NK-92 treated with Interleukin-12 subunit alpha and Interleukin-12 subunit beta, amount 100 ng/mL, for 24 hours (cell line): Measurements from ENCODE around the gene HSPBP1.
"Not testable (repeated sequence)": the region's sequence is repeated elsewhere in the genome, so short reads cannot be mapped to it uniquely, and the experiment has no call there.

Experiments used
- DNase-seq: peaks from one replicate; lab custom pipeline; 2025; lab: John Stamatoyannopoulos, UW

Gene HSPBP1

DNA sequence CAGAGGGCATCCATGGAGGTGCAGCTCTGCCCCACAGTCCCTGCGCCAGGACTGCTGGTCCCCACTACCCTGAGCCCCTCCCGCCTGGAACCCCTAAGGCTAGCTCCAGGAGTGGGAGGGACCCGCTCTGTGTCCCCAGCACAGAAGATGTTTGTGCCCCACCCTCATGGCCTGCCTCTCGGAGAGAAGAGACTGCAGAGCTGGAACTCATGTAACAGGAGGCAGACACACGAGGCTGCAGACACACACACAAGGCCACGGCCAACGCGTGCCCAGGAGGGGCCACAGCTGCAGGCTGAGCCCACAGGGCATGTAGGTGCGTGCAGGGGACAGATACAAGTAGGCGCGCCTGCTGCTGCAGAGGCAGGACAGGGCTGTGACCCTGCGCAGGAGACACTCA lies 40.9 kb downstream of the HSPBP1 start:
- DNase-seq, result no peak

DNA sequence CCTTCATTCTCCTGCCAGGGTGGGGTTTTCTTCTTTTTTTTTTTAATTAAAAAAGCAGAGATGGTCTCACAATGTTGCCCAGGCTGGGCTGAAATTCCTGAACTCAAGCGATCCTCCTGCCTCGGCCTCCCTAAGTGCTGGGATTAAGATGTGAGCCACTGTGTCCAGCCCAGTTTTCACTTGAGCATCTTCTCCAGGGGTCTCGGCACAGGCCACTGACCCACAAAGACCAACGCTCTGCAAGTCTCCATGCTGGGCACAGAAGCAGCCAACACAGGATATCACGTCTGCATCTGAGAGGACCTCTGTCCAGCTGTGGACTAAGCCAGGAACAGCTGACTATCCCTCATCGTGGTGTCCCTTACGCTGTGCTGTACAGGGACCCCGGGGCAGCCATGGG lies 41.9 kb downstream of the HSPBP1 start:
- no peak for DNase-seq

DNA sequence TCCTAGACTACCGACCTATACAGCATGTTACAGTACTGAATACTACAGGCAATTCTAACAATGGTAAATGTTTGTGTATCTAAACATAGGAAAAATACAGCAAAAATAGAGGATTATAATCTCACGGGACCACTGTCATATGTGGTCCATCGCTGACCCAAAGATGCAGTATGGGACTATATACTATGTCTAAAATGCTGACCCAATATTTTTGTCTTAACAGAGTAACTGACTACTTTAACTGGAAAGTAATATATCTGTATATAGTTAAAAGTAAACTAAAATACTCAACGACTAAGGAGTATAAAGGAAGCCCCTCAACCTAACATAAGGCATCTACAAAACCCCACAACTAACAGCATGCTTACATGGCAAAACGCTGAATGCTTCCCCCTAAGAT lies 46.9 kb downstream of the HSPBP1 start:
- DNase-seq, result no peak

DNA sequence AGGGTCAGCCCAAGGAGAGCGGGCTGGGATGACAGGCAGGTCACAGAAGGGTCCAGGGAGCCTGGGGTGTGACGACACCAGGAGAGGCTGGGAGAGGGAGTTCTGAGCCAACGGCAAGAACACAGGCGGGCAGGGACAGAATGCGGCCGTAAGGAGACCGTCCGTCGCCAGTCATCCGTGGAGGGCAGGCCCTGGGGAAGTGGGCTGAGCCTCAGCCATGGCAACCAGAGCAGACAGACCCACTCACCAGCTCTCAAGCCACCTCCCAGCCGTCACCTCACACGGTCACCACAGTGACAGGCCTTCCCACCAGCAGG lies 47.7 kb downstream of the HSPBP1 start:
- DNase-seq, result no peak

DNA sequence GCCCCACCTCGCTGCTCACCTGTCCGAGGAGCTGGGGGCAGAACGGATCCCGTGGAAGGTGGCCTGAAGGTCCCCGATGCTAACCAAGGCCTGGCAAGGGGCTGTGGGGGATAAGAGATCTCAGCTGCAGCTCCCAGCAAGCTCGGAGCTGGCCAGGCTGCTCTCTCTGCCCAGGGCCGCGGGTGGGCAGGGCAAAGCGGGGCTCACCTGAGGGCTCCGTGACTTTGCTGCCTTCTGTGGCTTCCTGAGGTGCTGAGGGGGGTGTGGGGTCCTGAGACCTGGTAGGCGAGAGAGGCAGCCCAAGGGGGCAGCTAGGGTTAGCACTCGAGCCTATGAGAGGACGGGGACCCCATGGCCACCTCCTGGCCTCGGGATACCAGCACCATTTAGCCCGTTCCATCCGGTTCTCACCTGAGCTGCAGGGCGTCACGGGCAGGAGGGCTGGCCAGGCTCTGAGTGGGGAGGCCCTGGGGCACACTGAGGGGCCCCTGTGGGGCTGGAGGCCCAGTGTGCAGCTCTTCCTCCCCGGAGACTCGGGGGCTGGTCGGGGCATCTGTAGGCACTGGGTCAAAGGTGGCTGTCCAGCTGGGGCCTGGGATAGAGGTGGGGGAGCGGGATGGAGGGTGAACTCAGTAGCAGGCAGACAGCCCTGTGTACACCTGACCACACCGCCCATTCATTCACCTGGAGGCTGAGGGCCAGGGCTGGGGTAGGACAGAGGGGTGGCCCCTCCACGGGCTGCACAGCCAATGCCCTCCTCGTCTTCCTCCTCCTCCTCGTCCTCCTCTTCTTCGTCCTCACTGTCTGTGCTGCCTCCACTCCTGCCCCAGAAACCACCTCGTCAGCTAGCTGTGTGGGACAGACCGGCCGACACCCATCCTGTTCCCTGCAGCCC lies 48.3 kb downstream of the HSPBP1 start:
- DNase-seq, result no peak

DNA sequence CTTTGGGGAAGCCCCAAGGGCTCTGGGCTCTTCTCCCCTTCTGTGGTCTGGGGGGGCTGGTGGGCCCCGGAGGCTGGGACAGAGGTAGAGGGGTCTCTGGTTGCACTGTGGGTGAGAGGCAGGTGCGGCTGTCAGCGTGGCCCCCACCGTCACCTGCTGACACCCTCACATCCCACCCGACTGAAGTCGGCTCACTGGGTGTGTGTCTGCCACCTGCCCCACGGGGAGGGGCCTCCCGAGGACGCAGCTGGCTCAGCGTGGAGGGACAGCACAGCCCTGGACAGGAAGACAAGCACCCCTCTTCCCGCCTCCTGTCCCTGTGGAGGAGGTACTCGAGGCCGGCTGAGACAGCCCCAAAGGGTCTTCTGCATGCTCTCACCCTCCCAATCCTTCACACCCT lies 49.1 kb downstream of the HSPBP1 start:
- no peak for DNase-seq

DNA sequence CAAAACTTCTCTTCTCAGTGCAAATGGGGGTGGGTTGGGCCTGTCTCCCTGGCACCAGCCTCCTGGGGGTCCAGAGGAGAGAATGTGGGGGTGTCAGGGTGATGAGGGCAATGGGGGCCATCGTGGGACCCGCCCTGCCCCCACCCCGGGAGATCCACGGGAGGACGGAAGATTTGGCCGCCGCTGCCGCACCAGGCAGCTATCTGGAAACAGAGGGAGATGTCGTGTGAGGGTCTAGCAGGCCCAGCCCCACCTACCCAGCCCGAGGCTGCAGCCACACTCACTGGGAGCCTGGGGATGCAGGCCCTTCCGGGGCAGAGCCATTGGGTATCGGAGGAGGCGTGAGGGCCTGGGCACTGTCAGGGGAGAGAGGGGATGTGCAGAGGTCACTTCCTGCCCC lies 49.6 kb downstream of the HSPBP1 start:
- DNase-seq, result no peak

DNA sequence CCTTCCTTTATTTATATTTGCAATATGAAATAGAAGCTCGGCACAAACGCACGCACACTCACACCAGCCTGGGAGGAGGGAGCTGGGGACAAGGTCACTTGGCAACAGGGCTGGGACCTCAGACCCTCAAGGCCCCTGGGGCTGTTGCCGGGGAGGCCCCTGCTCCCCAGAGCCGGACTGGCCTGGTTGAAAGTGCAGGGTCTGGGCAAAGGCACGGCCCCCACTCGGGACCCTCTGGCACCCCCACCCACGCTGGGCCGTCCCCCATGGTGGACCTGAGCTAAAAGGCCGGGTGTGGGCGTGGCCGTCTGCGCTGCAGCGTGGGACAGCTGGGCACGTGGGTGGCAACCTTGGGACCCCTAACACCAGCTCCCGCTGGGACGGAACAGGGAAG lies 50.1 kb downstream of the HSPBP1 start:
- no peak for DNase-seq

DNA sequence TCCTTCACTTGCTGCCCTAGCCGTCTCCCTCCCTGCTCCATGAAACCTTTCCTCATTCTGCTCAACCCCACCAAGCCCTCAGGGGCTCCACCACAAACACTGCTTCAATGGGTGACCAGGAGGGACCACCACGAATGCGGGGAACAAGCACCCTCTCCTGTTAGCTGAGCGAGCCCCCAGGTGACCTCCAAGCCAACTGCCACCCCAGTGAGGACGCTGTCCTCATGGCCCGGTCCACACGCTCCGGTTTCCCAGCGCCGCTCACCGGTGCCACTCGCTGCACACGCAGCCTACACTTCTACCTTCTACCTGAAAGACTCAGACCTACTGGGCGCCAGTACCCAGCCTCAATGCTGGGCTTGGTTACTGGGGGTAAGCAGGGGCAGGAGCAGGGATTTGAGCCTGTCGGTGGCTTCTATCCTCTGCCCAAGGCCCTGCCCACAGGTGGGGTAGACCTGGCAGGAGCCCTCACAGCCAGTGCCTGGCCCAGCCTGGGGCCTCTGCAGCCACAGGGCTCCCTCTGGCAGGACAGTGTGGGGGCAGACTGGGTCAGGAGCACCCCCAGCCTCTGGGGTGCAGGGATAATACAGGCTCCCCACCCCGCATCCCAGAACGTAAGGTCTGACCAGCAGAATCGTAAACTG lies 50.6 kb downstream of the HSPBP1 start:
- no peak for DNase-seq

DNA sequence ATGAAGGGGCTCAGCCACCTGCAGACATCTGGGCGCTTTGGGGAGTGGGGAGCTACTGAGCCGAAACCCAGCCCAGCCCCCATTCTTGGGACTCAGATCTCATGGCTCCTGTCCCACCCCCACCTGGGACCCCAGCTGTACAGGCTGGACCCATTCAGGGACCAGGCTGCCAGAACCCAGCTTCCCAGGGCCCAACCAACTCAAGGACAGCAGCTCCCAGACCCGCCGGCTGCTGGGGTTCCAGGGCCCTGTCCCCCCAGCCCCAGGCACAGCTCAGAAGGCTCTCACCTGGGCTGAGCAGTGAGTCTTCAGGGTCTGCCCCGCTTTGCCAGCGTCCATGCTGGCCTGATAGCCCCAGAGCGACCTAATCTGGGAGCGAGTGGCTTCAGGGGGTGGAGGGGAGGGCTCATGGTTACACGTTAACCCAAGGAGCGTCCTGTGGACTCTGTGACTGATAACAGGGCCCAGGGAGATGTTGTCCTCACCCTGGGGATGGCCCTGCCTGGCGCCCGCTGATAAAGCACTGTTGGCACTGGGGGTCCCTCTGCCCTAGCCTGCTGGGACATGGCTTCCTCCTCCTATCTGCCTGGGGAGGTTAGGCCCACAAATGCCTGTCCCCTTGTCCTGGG lies 51.4 kb downstream of the HSPBP1 start, which contains the start of gene TMEM86B:
TMEM86B (minus strand) TSS at position 361 of the 629 bp plus-strand sequence; CDS start at position 339, 22 bp downstream.
- no peak for DNase-seq

DNA sequence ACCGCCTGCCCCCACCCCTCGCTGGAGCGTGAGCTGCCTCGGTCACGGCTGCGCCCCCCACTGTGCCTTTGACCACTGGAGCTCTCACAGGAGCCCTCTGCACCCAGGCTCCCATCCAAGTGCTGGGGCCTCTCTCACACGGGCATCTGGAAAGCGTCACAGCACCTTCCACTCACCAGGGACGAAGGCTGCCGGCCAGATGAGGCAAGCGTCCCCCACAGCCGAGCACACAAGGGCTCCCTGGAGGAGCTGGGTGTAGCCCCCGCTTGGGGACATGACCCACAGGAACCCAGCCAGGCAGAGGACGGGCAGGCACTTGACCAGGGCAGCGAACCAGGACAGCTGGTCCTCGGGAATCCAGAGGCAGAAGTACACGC lies 51.9 kb downstream of the HSPBP1 start:
- DNase-seq, result no peak

DNA sequence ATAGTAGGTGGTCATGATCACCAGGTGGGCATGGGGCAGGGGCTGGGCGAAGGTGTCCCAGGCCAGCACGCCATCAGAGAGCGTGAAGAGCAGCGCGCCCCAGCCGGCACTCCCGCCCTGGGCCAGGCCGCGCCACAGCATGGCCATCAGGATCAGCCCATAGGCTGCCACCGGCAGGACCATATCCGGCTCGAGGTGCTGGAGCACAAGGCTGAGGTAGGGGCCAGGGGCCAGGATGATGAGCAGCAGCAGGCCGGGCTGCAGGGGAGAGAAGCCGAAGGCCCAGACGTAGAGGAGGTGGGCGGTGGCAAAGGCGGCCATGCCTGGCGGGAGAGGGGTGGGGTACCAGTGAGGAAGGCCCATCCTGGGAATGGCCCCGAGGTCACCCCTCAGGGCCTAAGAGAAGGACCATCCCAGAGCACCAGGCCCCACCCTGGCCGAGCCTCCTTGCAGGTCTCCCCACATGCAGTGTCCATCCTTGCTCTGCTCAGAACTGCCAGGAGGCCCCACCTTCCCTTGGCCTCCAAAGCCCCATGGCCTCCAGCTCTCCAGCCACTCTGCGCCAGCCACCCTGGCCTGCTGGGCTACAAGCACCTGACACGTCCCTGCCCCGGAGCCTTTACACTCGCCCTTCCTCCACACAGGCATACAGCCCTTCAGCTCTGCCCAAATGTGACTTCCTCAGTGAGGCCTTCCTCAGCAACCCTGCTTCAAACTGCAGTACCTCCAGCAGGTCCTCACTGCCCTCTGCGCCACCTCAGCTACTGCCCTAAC lies 52.5 kb downstream of the HSPBP1 start:
- DNase-seq, result no peak

DNA sequence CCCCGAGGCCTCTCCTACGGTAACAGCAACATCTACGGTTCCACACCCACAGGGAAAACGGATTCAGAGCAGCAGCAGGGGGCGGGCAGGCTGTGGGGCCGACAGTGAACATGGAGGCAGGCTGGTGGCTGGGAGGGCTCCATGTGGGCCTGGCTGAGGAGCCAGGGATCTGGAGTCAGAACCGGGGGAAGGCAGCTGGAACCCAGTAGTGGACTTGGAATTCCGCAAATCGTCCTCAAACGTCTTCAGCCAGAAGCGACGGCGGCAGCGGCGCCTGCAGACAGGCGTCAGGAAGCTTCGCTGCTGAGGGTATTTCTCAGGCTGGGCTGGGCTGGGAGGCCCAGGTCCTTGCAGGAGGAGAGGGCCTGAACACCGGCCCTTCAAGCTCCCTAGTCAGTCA lies 53.1 kb downstream of the HSPBP1 start:
- no peak for DNase-seq

DNA sequence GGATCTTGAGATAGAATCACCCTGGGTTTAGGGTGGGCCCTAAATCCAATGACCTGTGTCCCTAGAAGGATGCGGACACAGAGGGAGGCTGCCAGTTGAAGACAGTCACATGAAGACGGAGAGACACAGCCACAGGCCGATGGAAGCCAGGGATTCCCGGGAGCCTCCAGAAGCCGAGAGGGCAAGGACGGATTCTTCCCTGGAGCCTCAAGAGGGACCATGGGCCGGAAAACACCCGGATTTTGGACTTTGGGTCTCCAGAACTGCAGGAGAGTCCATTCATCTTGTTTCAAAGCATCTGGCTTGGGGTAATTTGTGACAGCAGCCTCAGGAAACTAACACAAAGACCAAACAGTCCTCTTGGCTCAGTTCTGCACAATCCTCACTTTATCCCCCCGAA lies 53.6 kb downstream of the HSPBP1 start:
- DNase-seq, result no peak

DNA sequence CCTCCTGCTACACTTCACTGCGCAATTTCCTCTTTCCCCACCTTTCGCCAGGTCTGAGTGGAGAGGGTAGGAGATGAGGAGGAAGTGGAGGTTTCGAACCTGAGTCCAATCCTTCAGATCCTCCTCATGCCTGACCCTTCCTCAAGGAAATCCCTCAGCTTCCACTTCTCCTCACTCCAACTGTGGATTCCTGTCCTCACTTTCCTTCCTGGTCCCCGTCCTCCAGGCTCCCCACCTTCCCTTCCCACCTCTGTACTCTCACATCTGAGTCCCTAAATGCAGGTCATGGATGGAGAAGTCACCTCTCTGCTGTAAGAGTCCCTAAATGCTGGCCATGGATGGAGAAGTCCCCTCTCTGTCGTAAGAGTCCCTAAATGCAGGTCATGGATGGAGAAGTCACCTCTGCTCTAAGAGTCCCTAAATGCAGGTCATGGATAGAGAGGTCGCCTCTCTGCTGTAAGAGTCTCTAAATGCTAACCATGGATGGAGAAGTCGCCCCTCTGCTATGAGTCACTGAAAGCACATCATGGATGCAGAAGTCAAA lies 54.4 kb downstream of the HSPBP1 start:
- DNase-seq, result no peak

DNA sequence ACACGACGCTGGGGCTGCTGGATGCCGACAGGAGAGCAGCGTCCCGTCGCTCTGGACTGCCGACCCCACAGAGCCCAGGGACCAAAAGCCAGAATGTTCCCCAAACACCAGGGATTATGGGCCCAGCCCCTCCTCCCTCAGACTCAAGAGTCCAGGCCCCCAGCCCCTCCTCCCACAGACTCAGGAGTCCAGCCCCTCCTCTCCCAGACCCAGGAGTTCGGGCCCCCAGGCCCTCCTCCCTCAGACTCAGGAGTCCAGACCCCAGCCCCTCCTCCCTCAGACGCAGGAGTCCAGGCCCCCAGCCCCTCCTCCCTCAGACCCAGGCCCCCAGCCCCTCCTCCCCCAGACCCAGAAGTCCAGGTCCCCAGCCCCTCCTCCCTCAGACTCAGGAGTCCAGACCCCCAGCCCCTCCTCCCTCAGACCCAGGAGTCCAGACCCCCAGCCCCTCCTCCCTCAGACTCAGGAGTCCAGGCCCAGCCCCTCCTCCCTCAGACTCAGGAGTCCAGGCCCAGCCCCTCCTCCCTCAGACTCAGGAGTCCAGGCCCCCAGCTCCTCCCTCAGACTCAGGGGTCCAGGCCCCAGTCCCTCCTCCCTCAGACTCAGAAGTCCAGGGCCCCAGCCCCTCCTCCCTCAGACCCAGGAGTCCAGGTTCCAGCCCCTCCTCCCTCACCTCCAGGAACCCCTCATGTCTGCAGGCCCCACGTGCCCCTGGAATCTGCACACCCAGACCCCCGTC lies 55.1 kb downstream of the HSPBP1 start:
- DNase-seq, result not testable (repeated sequence)

DNA sequence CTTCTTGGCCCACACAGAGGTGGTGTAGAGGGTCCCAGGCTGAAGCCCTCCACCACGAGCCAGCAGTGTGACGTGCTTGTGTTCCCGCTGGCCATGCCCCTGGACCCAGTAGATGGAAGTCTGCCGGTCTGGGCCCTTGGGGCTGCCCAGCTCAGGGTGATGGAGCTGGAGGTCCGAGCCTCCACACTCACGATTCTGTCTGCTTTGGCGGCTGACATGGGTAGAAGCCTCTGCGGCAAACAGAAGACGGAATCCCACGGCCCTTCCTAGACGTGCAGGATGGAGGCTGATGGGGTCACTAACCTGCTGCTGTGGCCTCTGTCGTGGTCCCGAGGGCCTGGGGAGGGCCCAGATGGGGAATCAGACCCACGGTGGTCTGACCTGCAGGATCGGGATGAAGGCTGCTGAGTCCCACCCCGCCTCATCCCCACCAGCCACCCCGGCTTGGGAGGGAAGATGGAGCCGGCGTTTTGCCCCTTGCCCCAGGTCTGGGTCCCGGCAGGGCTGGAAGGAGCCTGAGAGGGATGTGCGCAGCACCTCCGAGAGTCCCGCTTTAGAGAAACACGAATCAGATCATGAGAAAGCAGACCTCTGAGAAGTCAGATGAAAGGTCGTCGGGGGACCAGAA lies 55.8 kb downstream of the HSPBP1 start:
- no peak for DNase-seq

DNA sequence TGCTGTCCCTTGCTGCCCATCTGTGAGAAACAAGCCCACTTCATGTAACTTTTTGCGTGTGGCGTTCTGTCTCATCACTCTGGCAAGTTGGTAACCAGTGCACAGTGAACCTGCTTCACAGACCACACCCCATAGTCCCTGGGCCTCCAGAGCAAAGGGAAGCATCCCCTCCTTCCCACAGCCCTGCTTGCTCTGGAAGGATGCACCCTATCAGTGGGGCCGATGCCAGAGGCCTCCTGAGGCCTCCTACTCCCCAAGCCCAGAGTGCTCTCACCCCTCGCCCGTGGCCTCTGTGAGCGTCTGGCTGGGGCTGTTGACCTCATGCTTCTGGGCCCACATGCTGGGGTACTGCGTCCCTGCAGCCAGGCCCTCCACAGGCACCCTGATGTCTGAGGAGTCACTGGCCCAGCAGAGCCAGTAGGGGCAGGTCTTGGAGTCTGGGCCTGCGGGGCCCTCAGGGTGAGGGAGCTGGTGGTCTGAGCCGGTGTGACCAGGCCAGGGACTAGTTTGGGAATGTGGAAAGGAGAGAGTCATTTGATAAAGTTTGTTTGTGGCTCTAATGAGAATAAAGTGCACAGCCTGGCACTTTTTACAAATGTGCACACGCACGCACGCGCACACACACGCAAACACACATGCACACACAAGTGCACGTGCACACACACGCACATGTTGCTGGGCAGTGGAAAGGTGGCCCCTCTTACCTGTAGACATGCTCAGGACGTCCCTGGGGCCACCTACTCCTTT lies 56.4 kb downstream of the HSPBP1 start:
- no peak for DNase-seq

DNA sequence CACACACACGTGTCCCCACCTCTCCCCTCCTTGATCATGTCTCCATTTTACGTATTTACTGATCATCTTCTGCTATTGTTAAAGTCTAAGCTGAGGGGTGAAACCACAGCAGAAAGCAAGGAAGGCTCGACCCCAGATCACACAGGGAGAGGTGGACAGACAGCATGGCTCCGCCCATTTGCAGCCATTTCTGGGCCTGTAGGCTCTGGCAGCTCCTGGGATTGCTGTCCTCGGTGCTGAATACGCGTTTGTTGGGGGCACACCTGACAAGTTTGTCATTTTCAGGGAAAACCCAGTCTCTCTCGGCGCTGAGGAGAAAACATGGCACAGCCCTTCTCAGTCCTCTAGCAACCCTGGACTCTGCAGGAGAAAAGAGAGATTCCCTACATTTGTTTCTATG lies 59.4 kb downstream of the HSPBP1 start:
- DNase-seq, result no peak

DNA sequence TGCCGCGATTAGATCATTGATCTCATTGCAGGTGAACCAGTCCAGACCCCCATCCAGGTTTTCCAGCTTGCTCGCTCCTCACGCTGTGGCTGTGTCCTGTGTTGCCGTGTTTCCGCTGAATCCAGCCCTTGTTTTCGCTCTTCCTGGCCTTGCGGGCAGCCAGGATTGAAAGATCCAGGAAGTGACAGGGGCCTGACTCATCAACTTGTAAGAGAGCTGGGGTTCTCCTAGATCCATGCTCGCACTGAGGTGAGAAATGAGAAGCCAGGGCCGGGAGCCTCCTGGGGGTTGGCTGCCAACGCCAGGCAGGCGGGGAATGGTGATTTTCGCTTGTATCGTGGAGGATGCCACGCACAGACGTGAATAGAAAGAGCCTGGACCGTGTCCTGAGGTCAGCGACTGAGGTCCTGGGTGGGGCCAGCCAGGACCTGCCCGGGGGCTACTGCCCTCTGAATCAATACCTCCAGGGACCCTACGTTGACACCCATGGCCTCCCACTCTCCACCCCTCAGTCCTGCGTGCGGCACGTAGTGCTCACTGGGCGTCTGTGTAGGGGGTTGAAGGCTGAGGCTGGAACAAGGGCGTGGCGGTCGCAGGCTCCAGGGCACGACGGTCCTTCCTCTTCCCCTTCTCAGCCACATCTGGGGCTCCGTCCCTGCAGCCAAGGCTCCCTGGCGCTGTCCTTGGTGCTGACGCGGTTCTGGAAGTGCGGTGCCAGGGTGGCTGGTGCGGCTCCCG lies 63.3 kb downstream of the HSPBP1 start:
- DNase-seq, result no peak
